Endothelial cell of umbilical vein (primary cell): Measurements from ENCODE around the gene CLIC4. TPM values are rescaled to one million over a fixed set of nuclear protein-coding genes. Genes with fewer than 3 reads are reported as not detected.

Source experiments
- BruUV-seq: library from RNA; stranded (reverse); fragments of 400-500 nt; replicated peaks from 2 replicates; lab custom pipeline; 2021; lab: Mats Ljungman, UMichigan
- CTCF ChIA-PET: fragments of 300-600, 350-600 bp; sonication (Branson Sonifier 250); formaldehyde crosslinking; loops from one replicate; lab custom pipeline; 2021; ENCODE audit warnings: antibody characterized with exemption, inconsistent platforms; lab: Charles Lee
- POLR2A ChIA-PET: fragments of 300-600, 350-600 bp; sonication (Branson Sonifier 250); formaldehyde crosslinking; loops from one replicate; lab custom pipeline; 2021; ENCODE audit warnings: antibody characterized with exemption, inconsistent platforms; lab: Charles Lee
- DNase-seq: peaks from one replicate; pipeline ENCODE4 v3.0.0-alpha.2; 2011; ENCODE audit warnings: low read depth, low spot score
- FAIRE-seq: peaks from 2 replicates; lab custom pipeline; 2011; peaks lifted over from hg19 to GRCh38; lab: Jason Lieb, UNC
- H2AFZ ChIP-seq: 2 replicates; pipeline ENCODE4 v1.6.0; 2012; ENCODE audit warnings: low read depth, low read length, control low read depth, inconsistent platforms
- H3K27ac ChIP-seq: 2 replicates; pipeline ENCODE4 v1.5.1; 2011; ENCODE audit warnings: low read depth, mild to moderate bottlenecking, control low read depth, low read length, moderate library complexity; ENCODE audit not compliant: insufficient read depth
- H3K27me3 ChIP-seq, 2 experiments: 2 replicates each; pipeline versions ENCODE4 v1.6.0 to v1.6.1; 2011; ENCODE audit warnings: low read length in 2 of 2, mixed read lengths in 1 of 2; ENCODE audit not compliant: control insufficient read depth in 2 of 2, insufficient read depth in 2 of 2
- H3K36me3 ChIP-seq, 2 experiments: 2 replicates in 1 of 2; 3 replicates in 1 of 2; pipeline ENCODE4 v1.5.1; 2011; ENCODE audit warnings: low read length in 2 of 2, mild to moderate bottlenecking in 1 of 2, moderate library complexity in 1 of 2; ENCODE audit not compliant: control insufficient read depth in 2 of 2, insufficient read depth in 2 of 2; ENCODE audit errors: extremely low read depth in 1 of 2
- H3K4me1 ChIP-seq: 3 replicates; pipeline ENCODE4 v1.5.1; 2011; ENCODE audit warnings: mild to moderate bottlenecking, low read length; ENCODE audit not compliant: control insufficient read depth, insufficient read depth; ENCODE audit errors: extremely low read depth
- H3K4me2 ChIP-seq: 2 replicates; pipeline ENCODE4 v1.6.1; 2011; ENCODE audit warnings: low read length, control low read depth, mixed read lengths; ENCODE audit not compliant: insufficient read depth
- H3K4me3 ChIP-seq, 3 experiments: fragments of 200-600 bp in 1 of 3; sonication (generic), shearing (Covaris generic) in 1 of 3; replicated peaks in 1 of 3; 2 replicates each; pipeline ENCODE4 v1.5.1; 2011 to 2016; ENCODE audit warnings: control low read depth in 3 of 3, low read length in 3 of 3, mild to moderate bottlenecking in 2 of 3, inconsistent platforms in 1 of 3, low read depth in 1 of 3, moderate library complexity in 1 of 3; ENCODE audit not compliant: insufficient read depth in 1 of 3
- H3K79me2 ChIP-seq: 2 replicates; pipeline ENCODE4 v1.6.0; 2012; ENCODE audit warnings: low read length, inconsistent platforms; ENCODE audit not compliant: control insufficient read depth, insufficient read depth
- H3K9ac ChIP-seq: replicated peaks from 2 replicates; pipeline ENCODE3; 2011; ENCODE audit warnings: low read length, control low read depth; ENCODE audit not compliant: insufficient read depth; ENCODE audit errors: extremely low read depth
- H3K9me1 ChIP-seq: replicated peaks from 3 replicates; pipeline ENCODE4 v1.6.0; 2011; ENCODE audit warnings: mild to moderate bottlenecking, low read length; ENCODE audit not compliant: control insufficient read depth, insufficient read depth; ENCODE audit errors: extremely low read depth
- H3K9me3 ChIP-seq: replicated peaks from 2 replicates; pipeline ENCODE4 v1.5.1; 2012; ENCODE audit warnings: low read length, inconsistent platforms; ENCODE audit not compliant: control insufficient read depth, insufficient read depth
- H4K20me1 ChIP-seq: replicated peaks from 2 replicates; pipeline ENCODE3; 2011; ENCODE audit warnings: mild to moderate bottlenecking, low read length; ENCODE audit not compliant: control insufficient read depth, insufficient read depth; ENCODE audit errors: extremely low read depth
- CTCF ChIP-seq, 2 donors: IDR thresholded peaks; 1 replicate in 1 of 2; 2 replicates in 1 of 2; pipeline ENCODE4 v1.5.1; 2011; ENCODE audit warnings: low read length in 2 of 2, mild to moderate bottlenecking in 2 of 2, moderate library complexity in 2 of 2, control low read depth in 1 of 2, inconsistent platforms in 1 of 2, low read depth in 1 of 2; ENCODE audit not compliant: insufficient read depth in 1 of 2; ENCODE audit errors: extremely low read depth in 1 of 2
- EZH2 ChIP-seq: IDR thresholded peaks from 2 replicates; pipeline ENCODE4 v1.6.1; 2012; ENCODE audit warnings: borderline replicate concordance, low read depth, mild to moderate bottlenecking, moderate library complexity, low read length, inconsistent platforms; ENCODE audit not compliant: severe bottlenecking
- FOS ChIP-seq: IDR thresholded peaks from 2 replicates; pipeline ENCODE4 v1.6.1; 2011; ENCODE audit warnings: mild to moderate bottlenecking, low read length, moderate library complexity, borderline replicate concordance; ENCODE audit not compliant: insufficient read depth
- GATA2 ChIP-seq: IDR thresholded peaks from 2 replicates; pipeline ENCODE4 v1.7.0; 2011; ENCODE audit warnings: low read depth, mild to moderate bottlenecking, moderate library complexity, mixed read lengths, low read length; ENCODE audit not compliant: insufficient read length, insufficient read depth
- JUN ChIP-seq: IDR thresholded peaks from 2 replicates; pipeline ENCODE4 v1.6.1; 2011; ENCODE audit warnings: borderline replicate concordance, low read depth; ENCODE audit not compliant: insufficient read length, insufficient read depth
- MAX ChIP-seq: IDR thresholded peaks from 2 replicates; pipeline ENCODE4 v1.6.1; 2011; ENCODE audit not compliant: insufficient read depth, insufficient read length
- MYC ChIP-seq: IDR thresholded peaks from one replicate; pipeline ENCODE4 v1.6.1; 2011; ENCODE audit warnings: mild to moderate bottlenecking, low read depth, low read length
- POLR2A ChIP-seq: IDR thresholded peaks from 2 replicates; pipeline ENCODE4 v1.6.1; 2012; ENCODE audit warnings: low read depth, mild to moderate bottlenecking, control low read depth, low read length
- POLR2AphosphoS5 ChIP-seq: IDR thresholded peaks from 2 replicates; pipeline ENCODE4 v1.6.1; 2012; ENCODE audit warnings: low read depth, mild to moderate bottlenecking, control low read depth, low read length, moderate library complexity; ENCODE audit not compliant: insufficient read depth
- dilution Hi-C: fragments of 300-500 bp; cut with MboI; formaldehyde crosslinking; loops from one replicate; pipeline ENCODE4 v1.15.0; 2019; ENCODE audit warnings: low sequenced_read_pairs; ENCODE audit not compliant: extremely low pct_ligation_motif_present
- intact Hi-C: fragments of 100-400 bp; cut with micrococcal nuclease; formaldehyde crosslinking; loops from one replicate; pipeline ENCODE4 v1.10.0; 2022
- polyA plus RNA-seq, 4 experiments: library from polyadenylated mRNA; depleted of rRNA in 3 of 4; stranded (reverse) in 3 of 4; unstranded in 1 of 4; fragments of >200 nt; gene quantifications; 2 replicates each; pipeline versions ENCODE4 v1.2.1 to v1.2.3, GENCODE V29; 2011 to 2012; ENCODE audit warnings: missing spikeins in 1 of 4
- total RNA-seq: library from RNA; stranded (reverse); gene quantifications from 2 replicates; pipeline ENCODE4 v1.2.3, GENCODE V29; 2021

CLIC4 gene
- total and polyA plus RNA-seq, 2 donors (not counting 3 experiments of a cell fraction or from before 2014, with no cell fraction given) = 97.5 to 330 TPM

- ChIA-PET POLR2A (no interaction called here), CTCF (interaction anchor here (0.7 to 1.6 kb wide), 4 partner anchors 11 to 325 kb away, joined by 3 to 6 read pairs (median 4); no protein-coding TSS in a partner anchor)
- no peak for TF ChIP-seq MYC
- TF ChIP-seq FOS = no peak
- TF ChIP-seq JUN = no peak
- no peak for TF ChIP-seq EZH2
- no peak for TF ChIP-seq POLR2A
- TF ChIP-seq CTCF (IDR thresholded peaks at IDR 0.05; ENCODE audit: extremely low read depth in 1 of 2, insufficient read depth in 1 of 2, low read depth in 1 of 2, low read length in 2 of 2) = no peak
- TF ChIP-seq GATA2 = no peak
- no peak for TF ChIP-seq POLR2AphosphoS5
- TF ChIP-seq MAX = no peak
- Histone ChIP-seq H3K36me3 (no peaks in the 10 kb centered on the region), H3K4me1 (peaks cover 5% of the 10 kb centered on the region), H2AFZ (no peak overlapping the region), H3K4me2 (no peak overlapping the region), H3K27ac (no peak overlapping the region), H3K9me3 (no peaks in the 10 kb centered on the region), H3K9me1 (no peaks in the 10 kb centered on the region), H4K20me1 (no peaks in the 10 kb centered on the region), H3K4me3 (no peak overlapping the region), H3K9ac (no peak overlapping the region), H3K79me2 (no peaks in the 10 kb centered on the region), H3K27me3 (peaks cover 0 to 9% of the 10 kb centered on the region in 2 experiments)
- no peak for FAIRE-seq
- intact Hi-C loops (no loop called here), dilution Hi-C loops (no loop called here)
- DNase-seq = no peak
- no TSS peak for BruUV-seq
These were observed 120.3 kb downstream of the CLIC4 start for GRCh38 chr1:24865587-24865986.
